GM12878 (cell line): ENCODE data around the gene GALNT18. TPM values are rescaled to one million over a fixed set of nuclear protein-coding genes. Genes with fewer than 3 reads are reported as not detected.

ENCODE experiments used
- ATAC-seq: fragments of 200-7000 bp; cut with Tn5 transposase; 3 replicates; pipeline ENCODE4 v1.9.1; 2020; ENCODE audit warnings: mild to moderate bottlenecking, moderate library complexity
- BruUV-seq: library from RNA; stranded (reverse); fragments of 400-500 nt; replicated peaks from 2 replicates; lab custom pipeline; 2021; lab: Mats Ljungman, UMichigan
- CTCF ChIA-PET: fragments of 300-600 bp; sonication (Branson Sonifier 250); formaldehyde crosslinking; extraction: SDS; loops from one replicate; lab custom pipeline; 2021; ENCODE audit warnings: inconsistent platforms; lab: Yijun Ruan, JAX
- POLR2A ChIA-PET: fragments of 350-600 bp; formaldehyde crosslinking; extraction: SDS; loops from one replicate; lab custom pipeline; 2021; ENCODE audit warnings: inconsistent platforms; lab: Charles Lee
- RAD21 ChIA-PET: fragments of 300-600 bp; sonication (Branson Sonifier 250); formaldehyde crosslinking; loops from one replicate; lab custom pipeline; 2023; ENCODE audit warnings: antibody characterized with exemption; ENCODE audit not compliant: unreplicated experiment; lab: Charles Lee
- SMC1A ChIA-PET: fragments of 300-600 bp; sonication (Branson Sonifier 250); formaldehyde crosslinking; loops from one replicate; lab custom pipeline; 2023; ENCODE audit not compliant: unreplicated experiment, uncharacterized antibody; lab: Charles Lee
- DNase-seq: peaks from one replicate; pipeline ENCODE4 v3.0.0-alpha.2; 2011; ENCODE audit warnings: low read depth, low spot score
- FAIRE-seq: peaks from 3 replicates; lab custom pipeline; 2011; peaks lifted over from hg19 to GRCh38; lab: Jason Lieb, UNC
- H2AFZ ChIP-seq: 2 replicates; pipeline ENCODE4 v1.6.0; 2011; ENCODE audit warnings: low read depth, low read length, control low read depth; ENCODE audit not compliant: control insufficient read depth
- H3K27ac ChIP-seq: 2 replicates; pipeline ENCODE4 v1.5.1; 2011; ENCODE audit warnings: control low read depth; ENCODE audit not compliant: control insufficient read depth, insufficient read depth
- H3K27me3 ChIP-seq, 2 experiments: replicated peaks in 1 of 2; 2 replicates each; pipeline versions ENCODE4 v1.6.0 to v1.6.1; 2011; ENCODE audit warnings: low read length in 1 of 2; ENCODE audit not compliant: control insufficient read depth in 2 of 2, insufficient read depth in 2 of 2
- H3K36me3 ChIP-seq, 2 experiments: 2 replicates each; pipeline ENCODE4 v1.5.1; 2011; ENCODE audit warnings: low read length in 1 of 2; ENCODE audit not compliant: control insufficient read depth in 2 of 2, insufficient read depth in 2 of 2
- H3K4me1 ChIP-seq: 2 replicates; pipeline ENCODE4 v1.6.1; 2011; ENCODE audit warnings: mild to moderate bottlenecking, low read length, moderate library complexity, mixed read lengths; ENCODE audit not compliant: control insufficient read depth, insufficient read depth
- H3K4me2 ChIP-seq: 2 replicates; pipeline ENCODE4 v1.6.0; 2011; ENCODE audit warnings: control low read depth; ENCODE audit not compliant: control insufficient read depth, insufficient read depth
- H3K4me3 ChIP-seq: fragments of 200-600 bp; sonication (generic); 2 replicates; pipeline ENCODE4 v1.5.1; 2016
- H3K79me2 ChIP-seq: 2 replicates; pipeline ENCODE4 v1.6.0; 2011; ENCODE audit warnings: low read length; ENCODE audit not compliant: control insufficient read depth, insufficient read depth
- H3K9ac ChIP-seq: 2 replicates; pipeline ENCODE4 v1.8.0; 2011; ENCODE audit warnings: low read length, control low read depth, mixed read lengths; ENCODE audit not compliant: control insufficient read depth, insufficient read depth
- H3K9me3 ChIP-seq: replicated peaks from 3 replicates; pipeline ENCODE4 v1.5.1; 2011; ENCODE audit warnings: mild to moderate bottlenecking, low read length; ENCODE audit not compliant: control insufficient read depth, insufficient read depth
- H4K20me1 ChIP-seq: 2 replicates; pipeline ENCODE4 v1.6.0; 2011; ENCODE audit not compliant: control insufficient read depth, insufficient read depth
- DPF2 ChIP-seq: fragments of 450-650 bp; IDR thresholded peaks from 2 replicates; pipeline ENCODE4 v1.6.1; 2017; ENCODE audit warnings: mild to moderate bottlenecking
- E2F4 ChIP-seq: IDR thresholded peaks from 2 replicates; pipeline ENCODE4 v1.6.1; 2012; ENCODE audit warnings: low read depth, low read length, improper control_type of control experiment
- E2F8 ChIP-seq: fragments of 450-650 bp; IDR thresholded peaks from 2 replicates; pipeline ENCODE4 v1.6.1; 2018; ENCODE audit warnings: mild to moderate bottlenecking, low read depth, moderate library complexity; ENCODE audit not compliant: partially characterized antibody
- KLF5 ChIP-seq: fragments of 450-650 bp; IDR thresholded peaks from 2 replicates; pipeline ENCODE4 v1.6.1; 2014; ENCODE audit warnings: mild to moderate bottlenecking; ENCODE audit not compliant: partially characterized antibody
- MEF2A ChIP-seq: IDR thresholded peaks from 2 replicates; pipeline ENCODE4 v1.6.1; 2011; ENCODE audit warnings: low read depth, mild to moderate bottlenecking, low read length, moderate library complexity; ENCODE audit not compliant: insufficient read depth
- MTA3 ChIP-seq: IDR thresholded peaks from 2 replicates; pipeline ENCODE4 v1.6.1; 2012; ENCODE audit warnings: low read length, inconsistent platforms, borderline replicate concordance
- NFYA ChIP-seq: IDR thresholded peaks from 2 replicates; pipeline ENCODE4 v1.6.1; 2011; ENCODE audit warnings: low read depth, mild to moderate bottlenecking, low read length, improper control_type of control experiment, borderline replicate concordance
- NKRF ChIP-seq: fragments of 450-650 bp; conservative IDR thresholded peaks from 2 replicates; pipeline ENCODE4 v1.6.1; 2017; ENCODE audit warnings: mild to moderate bottlenecking, moderate library complexity
- NR2C1 ChIP-seq: fragments of 450-650 bp; IDR thresholded peaks from 2 replicates; pipeline ENCODE4 v1.6.1; 2017; ENCODE audit warnings: antibody characterized with exemption, mild to moderate bottlenecking, moderate library complexity
- PKNOX1 ChIP-seq: fragments of 450-650 bp; IDR thresholded peaks from 2 replicates; pipeline ENCODE4 v1.6.1; 2016; ENCODE audit warnings: mild to moderate bottlenecking
- RAD21 ChIP-seq: IDR thresholded peaks from 2 replicates; pipeline ENCODE4 v1.6.1; 2011; ENCODE audit warnings: mild to moderate bottlenecking, low read depth, low read length, moderate library complexity; ENCODE audit not compliant: insufficient read depth
- RELA ChIP-seq: fragments of 450-650 bp; IDR thresholded peaks from 2 replicates; pipeline ENCODE4 v1.8.0; 2014; ENCODE audit warnings: borderline replicate concordance; ENCODE audit not compliant: partially characterized antibody
- TBL1XR1 ChIP-seq: IDR thresholded peaks from 2 replicates; pipeline ENCODE4 v1.6.1; 2012; ENCODE audit warnings: low read depth, low read length, improper control_type of control experiment
- TCF7 ChIP-seq: IDR thresholded peaks from 2 replicates; pipeline ENCODE4 v1.6.1; 2014; ENCODE audit warnings: antibody characterized with exemption, borderline replicate concordance
- ZZZ3 ChIP-seq: IDR thresholded peaks from 2 replicates; pipeline ENCODE4 v1.6.1; 2011; ENCODE audit warnings: low read depth; ENCODE audit not compliant: control insufficient read depth, insufficient read length
- WGBS: methylation state at CpG from one replicate; pipeline ENCODE4 v1.1.6; 2016; ENCODE audit warnings: low lambda C conversion rate; ENCODE audit not compliant: insufficient replicate concordance, insufficient coverage; ENCODE audit errors: missing lambda C conversion rate; 5-methylcytosine and 5-hydroxymethylcytosine counted together
- in situ Hi-C: fragments of 300-500 bp; cut with MboI; formaldehyde crosslinking; loops from 9 replicates; pipeline ENCODE4 v1.14.3; 2018; ENCODE audit warnings: mixed read lengths
- intact Hi-C: fragments of 100-400 bp; cut with micrococcal nuclease; formaldehyde crosslinking; loops from one replicate; pipeline ENCODE4 v1.14.2; 2022; ENCODE audit not compliant: unreplicated experiment
- polyA plus RNA-seq, 11 experiments: library from polyadenylated mRNA; depleted of rRNA in 4 of 11; unstranded in 6 of 11; stranded (reverse) in 5 of 11; fragments of >200 nt; fragmentation: Nextera tagmentation in 4 of 11; fragmentation: Illumina TruSeq in 1 of 11; extraction: Ambion mirVana in 4 of 11; extraction: Trizol in 1 of 11; gene quantifications; 1 replicate in 1 of 11; 2 replicates in 10 of 11; pipeline versions ENCODE4 v1.2.1 to v1.2.3, GENCODE V29; 2011 to 2016; ENCODE audit warnings: inconsistent platforms in 2 of 11, missing spikeins in 2 of 11, low read depth in 1 of 11
- total RNA-seq, 4 experiments: library from RNA; depleted of rRNA in 3 of 4; stranded (reverse); fragments of >200 nt in 3 of 4; fragmentation: Illumina TruSeq in 1 of 4; extraction: Trizol in 1 of 4; gene quantifications; 2 replicates each; pipeline versions ENCODE4 v1.2.1 to v1.2.3, GENCODE V29; 2013 to 2021

The GALNT18 gene
- total and polyA plus RNA-seq, 10 of the 15 experiments (the other 5 are each of a cell fraction or from before 2014, with no cell fraction given): 1.2 to 14.2 (median 6.3) TPM

GRCh38 chr11:11558826-11559225 lies 63.0 kb downstream of the GALNT18 start (continued):
- TF ChIP-seq E2F4 (no peak), MTA3 (no peak), TBL1XR1 (no peak), DPF2 (no peak)

GRCh38 chr11:11558396-11558795 lies 63.4 kb downstream of the GALNT18 start:
- no peak for ATAC-seq
- Histone ChIP-seq H3K27ac (no peak overlapping the region), H3K79me2 (no peaks in the 10 kb centered on the region; the same call in 1 of the 2 replicates), H3K4me2 (no peak overlapping the region), H3K36me3 (no peaks in the 10 kb centered on the region; a peak in 1 of 4 replicates), H3K9ac (no peak overlapping the region), H4K20me1 (no peaks in the 10 kb centered on the region; the same call in 1 of the 2 replicates), H3K4me1 (no peaks in the 10 kb centered on the region; the same call in none of the 2 replicates), H3K4me3 (no peak overlapping the region), H3K27me3 (no peaks in the 10 kb centered on the region), H2AFZ (no peak overlapping the region), H3K9me3 (no peaks in the 10 kb centered on the region)
- DNase-seq: no peak
- in situ Hi-C loops: no loop called here
- ChIA-PET CTCF (no interaction called here), RAD21 (no interaction called here), SMC1A (interaction anchor here (0.7 kb wide), 1 partner anchor 30 kb away, joined by 3 read pairs; no protein-coding TSS in a partner anchor), POLR2A (interaction anchor here (0.5 to 0.6 kb wide), 2 partner anchors 8 to 11 kb away, joined by 3 read pairs; no protein-coding TSS in a partner anchor)
- intact Hi-C loops: no loop called here
- WGBS: 79% methylated on average over 3 of the region's 3 CpGs
- BruUV-seq: no TSS peak
- no peak for FAIRE-seq
- TF ChIP-seq TCF7: no peak
- no peak for TF ChIP-seq RAD21
- no peak for TF ChIP-seq RELA
- no peak for TF ChIP-seq PKNOX1
- no peak for TF ChIP-seq KLF5
- TF ChIP-seq NR2C1: no peak
- no peak for TF ChIP-seq NFYA
- no peak for TF ChIP-seq ZZZ3
- no peak for TF ChIP-seq MEF2A
- TF ChIP-seq TBL1XR1: no peak
- TF ChIP-seq NKRF: no peak
- TF ChIP-seq E2F8: no peak
